COR-L47 (cell line): ENCODE data around the gene SMCO1.
"Not testable (repeated sequence)": the region's sequence is repeated elsewhere in the genome, so short reads cannot be mapped to it uniquely, and the experiment has no call there.

Source experiments
- DNase-seq: peaks from one replicate; lab custom pipeline; 2025; lab: John Stamatoyannopoulos, UW

SMCO1 gene, protein sequence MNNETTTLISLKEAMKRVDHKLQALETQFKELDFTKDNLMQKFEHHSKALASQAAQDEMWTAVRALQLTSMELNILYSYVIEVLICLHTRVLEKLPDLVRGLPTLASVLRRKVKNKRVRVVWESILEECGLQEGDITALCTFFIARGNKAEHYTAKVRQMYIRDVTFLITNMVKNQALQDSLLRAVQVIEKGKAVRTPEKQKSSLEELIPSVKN

GRCh38 chr3:196514913-196515621 lies at the start of gene SMCO1:
SMCO1 (minus strand) TSS chr3:196515346; CDS start chr3:196515209, 137 bp downstream.
- DNase-seq = no peak

DNA sequence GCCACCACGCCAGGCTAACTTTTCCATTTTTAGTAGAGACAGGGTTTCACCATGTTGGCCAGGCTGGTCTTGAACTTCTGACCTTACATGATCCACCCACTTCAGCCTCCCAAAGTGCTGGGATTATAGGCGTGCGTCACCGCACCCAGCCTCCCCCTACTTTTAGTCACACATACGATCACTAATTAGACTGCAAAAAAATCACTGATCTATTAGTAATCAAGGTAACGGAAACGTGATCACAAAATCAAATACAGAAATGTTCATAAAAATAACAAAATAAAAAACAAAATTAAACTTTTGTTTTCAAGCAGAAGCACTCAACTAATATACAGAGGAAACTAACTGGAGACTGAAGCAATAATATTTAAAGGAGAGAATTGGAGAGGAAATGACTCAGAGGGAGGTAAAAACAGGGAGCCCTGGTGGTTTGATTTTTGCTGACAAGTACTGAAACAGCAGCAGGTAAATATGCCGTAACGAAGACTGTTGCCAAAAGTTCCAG lies 48.6 kb upstream of the SMCO1 start:
- DNase-seq = no peak

DNA sequence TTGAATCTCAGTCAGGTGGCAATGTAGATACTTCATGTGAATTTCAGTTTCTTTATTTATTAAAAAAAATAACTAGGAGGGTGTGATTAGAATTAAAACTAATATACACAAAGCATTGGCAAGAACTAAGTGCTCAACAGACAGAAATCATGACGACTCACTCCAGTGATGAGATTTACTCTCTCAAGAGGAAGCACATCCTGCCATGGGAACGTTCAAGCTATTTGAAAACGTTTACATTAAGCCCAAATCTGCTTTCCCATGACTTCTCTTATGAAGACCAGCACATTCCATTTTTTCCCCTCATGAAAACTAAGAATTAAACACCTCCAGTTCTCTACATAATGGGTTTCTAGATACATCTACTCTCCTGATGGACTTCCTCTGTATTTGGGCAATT lies 44.7 kb upstream of the SMCO1 start:
- no peak for DNase-seq

GRCh38 chr3:196558476-196558875 lies 43.3 kb upstream of the SMCO1 start:
- no peak for DNase-seq

GRCh38 chr3:196557236-196557635 lies 42.1 kb upstream of the SMCO1 start:
- DNase-seq = no peak

DNA sequence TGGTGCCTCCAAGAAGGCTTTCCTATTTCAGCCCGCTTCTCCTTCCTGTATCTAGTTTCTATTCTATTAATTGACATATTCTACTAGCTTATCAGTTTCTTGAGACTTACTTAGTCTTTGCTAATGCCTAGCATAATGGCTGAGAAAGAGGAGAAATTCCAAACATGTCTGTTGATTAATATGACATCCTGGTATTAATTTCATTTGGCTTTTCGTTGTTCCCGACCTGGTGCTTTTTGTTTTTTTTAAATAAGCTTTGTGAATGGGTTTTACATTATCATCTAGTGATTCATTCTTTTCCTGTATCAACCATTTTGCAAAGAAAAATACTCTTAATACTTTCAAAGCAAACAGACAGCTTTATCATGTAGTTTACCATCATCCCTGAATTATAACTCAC lies 40.1 kb upstream of the SMCO1 start:
- no peak for DNase-seq

DNA sequence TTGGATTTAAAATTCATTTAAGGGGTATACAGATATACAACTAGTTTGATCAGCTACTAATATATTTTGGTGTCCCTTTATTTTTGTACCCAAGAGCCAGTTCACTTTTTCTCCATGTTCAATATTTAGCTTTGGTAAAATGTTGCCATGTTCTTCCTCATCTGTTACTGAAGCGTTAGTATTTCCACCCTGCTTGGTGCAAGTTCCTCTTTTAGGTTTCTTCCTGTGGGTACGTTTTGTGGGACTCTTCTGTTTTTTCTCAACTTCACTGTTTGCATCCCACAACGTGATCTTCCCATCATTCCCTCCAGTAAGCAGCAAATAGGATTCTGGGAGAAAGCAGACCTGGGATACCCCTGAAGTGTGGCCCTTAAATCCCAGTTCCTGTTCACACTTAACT lies 39.1 kb upstream of the SMCO1 start:
- DNase-seq = no peak

GRCh38 chr3:196553551-196553950 lies 38.4 kb upstream of the SMCO1 start:
- DNase-seq = no peak

GRCh38 chr3:196552253-196552652 lies 37.1 kb upstream of the SMCO1 start:
- DNase-seq = no peak

GRCh38 chr3:196550172-196550571 lies 35.0 kb upstream of the SMCO1 start:
- not testable (repeated sequence) for DNase-seq

DNA sequence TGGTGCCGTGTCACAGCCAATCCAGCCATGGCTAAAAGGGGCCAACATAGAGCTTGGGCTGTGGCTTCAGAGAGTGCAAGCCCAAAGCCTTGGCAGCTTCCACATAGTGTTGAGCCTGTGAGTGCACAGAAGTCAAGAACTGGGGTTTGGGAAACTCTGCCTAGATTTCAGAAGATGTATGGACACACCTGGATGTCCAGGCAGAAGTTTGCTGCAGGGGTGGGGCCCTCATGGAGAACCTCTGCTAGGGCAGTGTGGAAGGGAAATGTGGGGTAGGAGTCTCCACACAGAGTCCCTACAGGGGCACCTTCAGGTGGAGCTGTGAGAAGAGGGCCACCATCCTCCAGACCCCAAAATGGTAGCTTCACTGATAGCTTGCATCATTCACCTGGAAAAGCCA lies 34.2 kb upstream of the SMCO1 start:
- DNase-seq = not testable (repeated sequence)

DNA sequence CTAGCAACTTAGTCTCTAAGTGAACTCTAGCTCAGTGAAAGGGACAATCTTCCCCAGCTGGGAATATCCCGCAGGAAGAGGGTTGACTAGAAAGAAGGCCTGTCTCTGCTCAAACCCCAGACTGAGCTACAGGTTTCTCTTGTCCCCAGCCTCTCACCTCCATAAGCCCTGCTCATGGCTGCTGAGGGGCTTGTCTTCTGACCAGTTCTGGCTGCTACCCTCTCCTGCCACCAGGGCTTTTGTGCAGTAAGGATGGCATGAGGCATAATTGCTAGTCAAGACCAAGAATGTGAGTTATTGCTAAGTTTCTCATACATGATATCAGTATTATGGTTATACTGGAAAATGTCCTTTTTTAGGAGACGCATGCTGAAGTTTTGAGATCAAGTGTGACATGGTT lies 31.9 kb upstream of the SMCO1 start:
- DNase-seq = no peak

DNA sequence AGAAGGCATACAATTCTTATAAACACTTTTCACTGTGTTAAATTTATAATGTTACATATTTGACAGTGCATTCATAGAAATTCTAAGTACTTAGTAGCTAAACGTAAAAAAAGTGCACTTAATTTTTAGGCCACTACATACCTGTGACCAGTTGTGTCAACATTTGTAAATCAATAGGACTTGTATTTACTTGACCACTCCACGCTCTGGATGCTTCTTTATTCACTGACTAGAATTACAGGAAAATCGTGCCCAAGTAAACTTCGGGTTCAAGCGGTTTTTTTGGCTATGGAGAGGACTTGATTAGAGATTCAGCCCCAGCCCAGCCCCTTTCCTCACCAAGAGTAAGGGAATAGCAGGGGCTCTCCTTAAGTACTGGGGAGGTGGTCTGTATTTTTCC lies 31.4 kb upstream of the SMCO1 start:
- no peak for DNase-seq

GRCh38 chr3:196544491-196544992 lies 29.4 kb upstream of the SMCO1 start:
- DNase-seq = no peak

GRCh38 chr3:196541684-196542445 lies 26.7 kb upstream of the SMCO1 start:
- no peak for DNase-seq

- DNase-seq = no peak
Observed at GRCh38 chr3:196537319-196537984, 22.3 kb upstream of the SMCO1 start.

DNA sequence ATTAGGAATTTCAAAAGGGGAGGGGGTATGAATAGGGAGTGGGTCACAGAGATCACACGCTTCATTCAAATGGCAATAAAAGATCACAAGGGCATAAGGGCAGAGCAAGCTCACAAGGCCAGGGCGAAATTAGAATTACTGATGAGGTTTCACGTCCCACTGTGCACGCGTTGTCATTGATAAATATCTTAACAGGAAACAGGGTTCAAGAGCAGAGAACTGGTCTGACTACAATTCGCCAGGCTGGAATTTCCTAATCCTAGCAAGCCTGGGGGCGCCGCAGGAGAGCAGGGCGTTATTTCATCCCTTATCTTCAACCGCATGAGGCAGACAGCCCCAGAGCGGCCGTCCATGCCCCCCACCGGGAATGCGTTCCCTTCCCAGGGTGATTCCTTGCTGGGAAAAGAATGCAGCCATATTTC lies 18.1 kb upstream of the SMCO1 start:
- DNase-seq = no peak

DNA sequence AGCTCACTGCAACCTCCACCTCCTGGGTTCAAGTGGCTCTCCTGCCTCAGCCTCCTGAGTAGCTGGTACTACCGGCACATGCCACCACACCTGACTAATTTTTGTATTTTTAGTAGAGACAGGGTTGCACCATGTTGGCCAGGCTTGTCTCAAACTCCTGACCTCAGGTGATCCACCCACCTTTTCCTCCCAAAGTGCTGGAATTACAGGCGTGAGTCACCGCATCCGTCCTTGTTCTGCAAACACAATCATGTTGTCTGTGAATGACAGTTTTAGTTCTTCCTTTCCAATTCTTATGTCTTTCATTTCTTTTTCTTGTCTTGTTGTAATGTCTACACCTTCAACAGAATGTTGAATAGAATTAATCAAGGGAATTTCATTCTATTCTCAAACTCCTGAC lies 16.3 kb upstream of the SMCO1 start:
- no peak for DNase-seq

- DNase-seq = peak; percentile 41
Observed at GRCh38 chr3:196528639-196529233, 13.6 kb upstream of the SMCO1 start.

- no peak for DNase-seq
Observed at GRCh38 chr3:196525141-196525540, 10.0 kb upstream of the SMCO1 start.

DNA sequence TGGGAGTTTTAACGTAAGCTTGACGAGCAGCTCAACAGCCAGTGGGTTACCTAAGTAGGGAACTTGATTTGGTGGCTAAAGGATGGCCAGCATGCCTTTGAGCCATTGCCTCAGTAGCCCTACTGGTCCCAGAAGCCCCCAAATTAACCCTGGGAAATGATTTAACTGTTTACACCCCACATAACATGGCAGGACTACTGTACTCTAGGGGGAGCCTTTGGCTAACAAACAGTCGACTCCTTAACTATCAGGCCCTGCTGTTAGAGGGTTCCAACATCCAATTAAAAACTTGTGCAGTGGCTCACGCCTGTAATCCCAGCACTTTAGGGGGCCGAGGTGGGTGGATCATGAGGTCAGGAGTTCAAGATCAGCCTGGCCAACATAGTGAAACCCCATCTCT lies 9.4 kb upstream of the SMCO1 start:
- DNase-seq = no peak

GRCh38 chr3:196523841-196524240 lies 8.7 kb upstream of the SMCO1 start:
- no peak for DNase-seq
